Activated CD8-positive, alpha-beta memory T cell treated with anti-CD3 and anti-CD28 coated beads for 36 hours (primary cell): ENCODE measurements around the gene ANKRD40. TPM values are rescaled to one million over a fixed set of nuclear protein-coding genes. Genes with fewer than 3 reads are reported as not detected.

Experiments
- CTCF ChIA-PET: fragments of 350-600 bp; sonication (Branson Sonifier 250); formaldehyde crosslinking; loops from one replicate; lab custom pipeline; 2021; ENCODE audit warnings: antibody characterized with exemption; lab: Charles Lee
- POLR2A ChIA-PET: fragments of 350-600 bp; sonication (Branson Sonifier 250); formaldehyde crosslinking; loops from one replicate; lab custom pipeline; 2021; ENCODE audit warnings: antibody characterized with exemption; lab: Charles Lee
- total RNA-seq, 2 experiments: library from RNA; stranded (reverse); gene quantifications; one replicate each; pipeline ENCODE4 v1.2.3, GENCODE V29; 2021

ANKRD40 gene
- total RNA-seq, 2 experiments from 2014 or later: 47.8 to 50.3 TPM

GRCh38 chr17:50661795-50662391 is 45.8 kb downstream of the ANKRD40 start:
- ChIA-PET POLR2A (no interaction called here), CTCF (interaction anchor here (0.7 to 1.1 kb wide), 2 partner anchors 9 to 91 kb away, joined by 3 read pairs; no protein-coding TSS in a partner anchor)

- ChIA-PET CTCF (interaction anchor here (1.1 kb wide), 1 partner anchor 9 kb away, joined by 3 read pairs; no protein-coding TSS in a partner anchor), POLR2A (no interaction called here)
Measured at GRCh38 chr17:50661348-50661747, 46.4 kb downstream of the ANKRD40 start.

- ChIA-PET POLR2A (no interaction called here), CTCF (no interaction called here)
Measured at GRCh38 chr17:50660887-50661345, 46.8 kb downstream of the ANKRD40 start.

GRCh38 chr17:50660042-50660886 is 47.5 kb downstream of the ANKRD40 start:
- CTCF ChIA-PET: no interaction called here
- POLR2A ChIA-PET: no interaction called here

- CTCF ChIA-PET: no interaction called here
- POLR2A ChIA-PET: no interaction called here
Measured at GRCh38 chr17:50659179-50659578, 48.5 kb downstream of the ANKRD40 start.

GRCh38 chr17:50658616-50659015 is 49.1 kb downstream of the ANKRD40 start:
- POLR2A ChIA-PET: no interaction called here
- CTCF ChIA-PET: no interaction called here

GRCh38 chr17:50657627-50658026 is 50.1 kb downstream of the ANKRD40 start:
- POLR2A ChIA-PET: interaction anchor here (0.5 kb wide), 1 partner anchor 205 kb away, joined by 3 read pairs; no protein-coding TSS in a partner anchor

GRCh38 chr17:50657054-50657453 is 50.7 kb downstream of the ANKRD40 start:
- CTCF ChIA-PET: no interaction called here
- POLR2A ChIA-PET: no interaction called here

More at GRCh38 chr17:50657627-50658026, 50.1 kb downstream of the ANKRD40 start:
- CTCF ChIA-PET: no interaction called here

- CTCF ChIA-PET: no interaction called here
- POLR2A ChIA-PET: interaction anchor here (0.6 kb wide), 1 partner anchor 1152 kb away, joined by 5 read pairs; no protein-coding TSS in a partner anchor
Measured at GRCh38 chr17:50656509-50656908, 51.2 kb downstream of the ANKRD40 start.

GRCh38 chr17:50653738-50654137 is 54.0 kb downstream of the ANKRD40 start:
- POLR2A ChIA-PET: no interaction called here
- CTCF ChIA-PET: interaction anchor here (1.1 to 1.6 kb wide), 2 partner anchors 28 to 153 kb away, joined by 4 to 6 read pairs; no protein-coding TSS in a partner anchor

GRCh38 chr17:50651661-50652060 is 56.1 kb downstream of the ANKRD40 start:
- CTCF ChIA-PET: no interaction called here

GRCh38 chr17:50649042-50649908 is 58.4 kb downstream of the ANKRD40 start:
- CTCF ChIA-PET: no interaction called here

More at GRCh38 chr17:50651661-50652060, 56.1 kb downstream of the ANKRD40 start:
- POLR2A ChIA-PET: no interaction called here

GRCh38 chr17:50647187-50647586 is 60.5 kb downstream of the ANKRD40 start:
- CTCF ChIA-PET: interaction anchor here (1.3 kb wide), 1 partner anchor 17 kb away, joined by 3 read pairs; no protein-coding TSS in a partner anchor
- POLR2A ChIA-PET: no interaction called here

More at GRCh38 chr17:50649042-50649908, 58.4 kb downstream of the ANKRD40 start:
- POLR2A ChIA-PET: no interaction called here

GRCh38 chr17:50645748-50646682 is 61.7 kb downstream of the ANKRD40 start:
- POLR2A ChIA-PET: interaction anchor here (0.7 kb wide), 1 partner anchor 16 kb away, joined by 5 read pairs; no protein-coding TSS in a partner anchor
- CTCF ChIA-PET: interaction anchor here (1.3 kb wide), 1 partner anchor 16 kb away, joined by 3 read pairs; no protein-coding TSS in a partner anchor
